ENCODE results near the gene HECTD4. TPM values are rescaled to one million over a fixed set of nuclear protein-coding genes. Genes with fewer than 3 reads are reported as not detected.

The HECTD4 gene
- total RNA-seq, 1 donor from 2014 or later: 12.9 TPM

DNA sequence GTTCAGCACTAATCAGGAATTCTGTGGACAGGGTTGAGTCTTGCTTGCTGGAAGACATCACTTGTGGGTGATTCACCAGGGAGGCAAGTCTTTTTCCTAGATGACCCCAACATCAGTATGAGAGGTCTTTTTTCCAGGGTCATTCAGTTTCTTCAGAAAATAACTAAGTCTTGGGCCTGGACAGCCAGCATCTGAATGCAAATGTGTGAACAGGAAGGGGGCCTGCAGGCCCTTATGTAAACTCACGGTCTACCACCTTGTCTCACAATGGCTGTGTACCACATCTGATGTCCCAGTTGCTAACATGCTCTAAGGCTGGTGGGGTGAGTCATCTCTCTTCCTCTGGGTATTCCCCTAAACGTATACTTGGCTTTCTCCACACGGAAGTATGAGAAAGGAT is 79.2 kb downstream of the HECTD4 start:
- DNase-seq (ENCODE audit: low read depth): peak; percentile 83
- no peaks in the 10 kb centered on the region for H3K27me3 ChIP-seq (ENCODE audit: control insufficient read depth, insufficient read depth, low read length)
- no peak for TF ChIP-seq CTCF (IDR thresholded peaks at IDR 0.05; ENCODE audit: insufficient read depth, low read length, severe bottlenecking)
- no peak overlapping the region for H3K4me3 ChIP-seq (ENCODE audit: low read depth, low read length)
- FAIRE-seq: no peak
- peaks cover 4% of the 10 kb centered on the region for H3K36me3 ChIP-seq (ENCODE audit: control insufficient read depth, insufficient read depth, low read length)

GRCh38 chr12:112299704-112300103 is 82.5 kb downstream of the HECTD4 start:
- no peaks in the 10 kb centered on the region for H3K27me3 ChIP-seq (ENCODE audit: control insufficient read depth, insufficient read depth, low read length)
- no peak overlapping the region for H3K4me3 ChIP-seq (ENCODE audit: low read depth, low read length)
- DNase-seq (ENCODE audit: low read depth) (no peak), FAIRE-seq (no peak)
- H3K36me3 ChIP-seq (ENCODE audit: control insufficient read depth, insufficient read depth, low read length): peaks cover 2% of the 10 kb centered on the region
- TF ChIP-seq CTCF (IDR thresholded peaks at IDR 0.05; ENCODE audit: insufficient read depth, low read length, severe bottlenecking): no peak

DNA sequence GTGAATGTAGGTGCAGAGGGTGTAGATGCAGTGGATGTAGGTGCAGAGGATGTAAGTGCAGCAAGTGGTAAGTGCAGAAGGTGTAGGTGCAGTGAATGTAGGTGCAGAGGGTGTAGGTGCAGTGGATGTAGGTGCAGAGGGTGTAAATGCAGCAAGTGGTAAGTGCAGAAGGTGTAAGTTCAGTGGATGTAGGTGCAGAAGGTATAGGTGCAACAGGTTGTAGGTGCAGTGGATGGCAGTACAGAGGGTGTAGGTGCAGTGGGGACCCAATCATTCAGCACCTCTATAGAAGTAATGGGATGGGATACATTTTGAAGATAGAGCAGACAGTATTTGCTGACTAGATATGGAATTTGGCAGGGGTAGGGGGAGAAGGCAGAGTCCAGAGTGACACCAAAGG is 85.0 kb downstream of the HECTD4 start:
- no peaks in the 10 kb centered on the region for H3K27me3 ChIP-seq (ENCODE audit: control insufficient read depth, insufficient read depth, low read length)
- TF ChIP-seq CTCF (IDR thresholded peaks at IDR 0.05; ENCODE audit: insufficient read depth, low read length, severe bottlenecking): no peak
- no peak for FAIRE-seq
- no peaks in the 10 kb centered on the region for H3K36me3 ChIP-seq (ENCODE audit: control insufficient read depth, insufficient read depth, low read length)
- no peak overlapping the region for H3K4me3 ChIP-seq (ENCODE audit: low read depth, low read length)
- no peak for DNase-seq (ENCODE audit: low read depth)

DNA sequence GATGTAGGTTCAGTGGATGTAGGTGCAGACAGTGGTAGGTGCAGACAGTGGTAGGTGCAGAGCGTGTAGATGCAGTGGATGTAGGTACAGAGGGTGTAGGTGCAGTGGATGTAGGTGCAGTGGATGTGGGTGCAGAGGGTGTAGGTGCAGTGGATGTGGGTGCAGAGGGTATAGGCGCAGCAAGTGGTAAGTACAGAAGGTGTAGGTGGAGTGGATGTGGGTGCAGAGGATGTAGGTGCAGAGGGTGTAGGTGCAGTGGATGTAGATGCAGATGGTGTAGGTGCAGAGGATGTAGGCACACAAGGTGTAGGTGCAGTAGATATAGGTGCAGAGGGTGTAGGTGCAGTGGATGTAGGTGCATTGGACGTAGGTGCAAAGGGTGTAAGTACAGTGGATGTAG is 86.0 kb downstream of the HECTD4 start:
- DNase-seq (ENCODE audit: low read depth) (no peak), FAIRE-seq (no peak)
- H3K4me3 ChIP-seq (ENCODE audit: low read depth, low read length): no peak overlapping the region
- TF ChIP-seq CTCF (IDR thresholded peaks at IDR 0.05; ENCODE audit: insufficient read depth, low read length, severe bottlenecking): no peak
- H3K27me3 ChIP-seq (ENCODE audit: control insufficient read depth, insufficient read depth, low read length): no peaks in the 10 kb centered on the region
- H3K36me3 ChIP-seq (ENCODE audit: control insufficient read depth, insufficient read depth, low read length): no peaks in the 10 kb centered on the region

DNA sequence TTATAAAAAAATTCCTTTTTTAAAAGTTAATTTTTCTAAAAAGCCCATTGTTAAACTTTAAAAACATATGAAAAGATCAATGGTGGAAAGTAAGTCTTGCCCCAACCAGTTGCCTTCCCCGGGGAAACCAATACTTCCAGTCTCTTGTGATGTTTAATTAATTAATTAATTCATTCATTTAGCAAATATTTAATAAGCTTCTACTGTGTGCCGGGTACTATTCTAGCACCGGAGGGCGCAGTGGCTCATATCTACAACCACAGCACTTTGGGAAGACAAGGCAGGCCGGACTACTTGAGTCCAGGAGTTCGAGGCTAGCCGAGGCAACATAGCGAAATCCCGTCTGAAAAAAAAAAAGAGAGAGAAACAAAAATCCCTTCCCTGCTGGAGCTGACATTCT is 87.4 kb downstream of the HECTD4 start:
- H3K36me3 ChIP-seq (ENCODE audit: control insufficient read depth, insufficient read depth, low read length): no peaks in the 10 kb centered on the region
- no peak overlapping the region for H3K4me3 ChIP-seq (ENCODE audit: low read depth, low read length)
- DNase-seq (ENCODE audit: low read depth) (peak; percentile 27), FAIRE-seq (no peak)
- TF ChIP-seq CTCF (IDR thresholded peaks at IDR 0.05; ENCODE audit: insufficient read depth, low read length, severe bottlenecking): no peak
- no peaks in the 10 kb centered on the region for H3K27me3 ChIP-seq (ENCODE audit: control insufficient read depth, insufficient read depth, low read length)

GRCh38 chr12:112288638-112289037 is 93.6 kb downstream of the HECTD4 start:
- TF ChIP-seq CTCF (IDR thresholded peaks at IDR 0.05; ENCODE audit: insufficient read depth, low read length, severe bottlenecking): no peak
- H3K4me3 ChIP-seq (ENCODE audit: low read depth, low read length): no peak overlapping the region
- no peaks in the 10 kb centered on the region for H3K27me3 ChIP-seq (ENCODE audit: control insufficient read depth, insufficient read depth, low read length)
- DNase-seq (ENCODE audit: low read depth) (no peak), FAIRE-seq (no peak)
- H3K36me3 ChIP-seq (ENCODE audit: control insufficient read depth, insufficient read depth, low read length): no peaks in the 10 kb centered on the region
